GM18867 (cell line): ENCODE measurements around the gene DCAF10.
"Not testable (repeated sequence)": the region's sequence is repeated elsewhere in the genome, so short reads cannot be mapped to it uniquely, and the experiment has no call there.

Experiments
- ATAC-seq: cut with Tn5 transposase; IDR thresholded peaks from one replicate; pipeline ENCODE4 v1.9.1; 2021; ENCODE audit warnings: mild to moderate bottlenecking, moderate library complexity; ENCODE audit not compliant: unreplicated experiment

DCAF10 gene

DNA sequence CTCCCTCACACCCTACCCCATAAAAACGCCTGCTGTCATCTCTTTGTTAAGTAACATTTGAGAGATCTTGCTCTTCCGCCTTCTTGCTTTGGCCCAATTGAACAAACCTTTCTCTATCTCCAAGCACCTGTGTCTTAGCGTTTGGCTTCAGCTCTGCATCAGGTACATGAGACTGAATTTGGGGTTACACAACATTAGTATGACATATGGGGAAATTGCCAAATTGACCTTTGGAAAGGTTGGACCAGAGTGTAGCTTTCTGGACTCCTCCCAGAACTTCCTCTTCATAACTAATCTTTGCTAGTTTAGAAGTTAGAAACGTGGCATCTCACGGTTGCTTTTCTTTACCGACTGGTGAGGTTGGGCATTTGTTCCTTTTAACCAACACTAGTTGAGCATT, 12.3 kb upstream of the DCAF10 start:
- no peak for ATAC-seq

DNA sequence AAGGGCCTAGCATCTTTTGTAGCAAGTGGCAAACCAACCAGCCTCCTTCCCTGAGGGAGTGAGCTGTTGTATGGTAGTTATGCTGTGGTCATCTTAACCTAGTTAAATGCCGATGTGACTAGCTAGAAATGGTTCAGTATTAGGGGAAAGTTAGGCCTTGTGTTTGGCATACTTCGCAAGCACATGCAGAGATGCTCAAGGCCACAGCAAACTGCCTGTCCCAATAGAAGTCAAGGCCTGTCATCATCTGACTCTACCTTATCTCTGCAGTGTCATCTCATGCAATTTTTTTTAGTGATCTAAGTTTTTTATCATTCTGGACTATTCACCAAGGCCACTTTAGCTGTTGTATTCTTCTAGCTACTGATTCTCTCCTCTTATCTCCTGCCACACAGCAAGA, 10.5 kb upstream of the DCAF10 start:
- no peak for ATAC-seq

DNA sequence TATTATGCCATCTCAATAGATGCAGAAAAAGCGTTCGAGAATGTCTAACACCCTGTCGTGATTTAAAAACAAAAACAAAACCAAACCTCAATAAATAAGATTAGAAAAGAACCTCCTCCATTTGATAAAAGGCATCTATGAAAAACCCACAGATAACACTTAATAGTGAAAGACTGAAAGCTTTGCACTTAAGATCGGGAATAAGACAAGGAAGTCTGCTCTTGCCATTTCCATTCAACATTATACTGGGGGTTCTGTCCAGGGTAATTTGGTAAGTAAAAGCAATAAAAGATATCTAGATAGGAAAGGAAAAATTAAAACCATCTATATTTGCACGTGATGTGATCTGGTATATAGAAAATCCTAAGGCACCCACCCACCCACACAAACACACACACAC, 8.5 kb upstream of the DCAF10 start:
- no peak for ATAC-seq

GRCh38 chr9:37796232-37796631, 4.4 kb upstream of the DCAF10 start:
- no peak for ATAC-seq

- no peak for ATAC-seq
Observed at GRCh38 chr9:37798677-37799076, 1.9 kb upstream of the DCAF10 start.

DNA sequence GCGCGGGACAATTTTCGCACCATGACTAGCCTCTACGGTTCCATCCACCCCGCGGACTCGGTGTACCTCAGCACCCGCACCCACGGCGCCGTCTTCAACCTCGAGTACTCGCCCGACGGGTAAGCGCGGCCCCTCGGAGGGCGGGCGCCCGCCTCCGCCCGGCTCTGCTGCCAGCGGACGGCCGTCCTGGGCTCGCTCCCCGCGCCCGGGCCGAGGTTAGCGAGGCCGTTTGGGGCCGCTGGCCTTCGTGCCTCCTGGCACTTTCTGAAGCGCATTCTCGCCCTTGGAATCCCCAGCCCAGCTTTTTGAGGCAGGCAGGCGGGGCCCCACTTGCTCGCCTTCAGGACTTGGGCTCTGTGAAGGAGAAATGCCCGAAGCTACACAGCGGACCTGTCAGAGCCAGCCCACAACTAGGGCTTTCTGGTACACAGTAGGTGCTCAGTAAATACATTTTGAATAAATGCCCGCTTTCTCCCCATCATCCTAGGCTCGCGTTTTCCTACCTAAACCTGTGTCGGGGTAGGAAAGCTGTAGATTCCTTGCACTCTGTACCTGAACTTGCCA, 772 bp downstream of the DCAF10 start:
- ATAC-seq: peak; percentile 44

DNA sequence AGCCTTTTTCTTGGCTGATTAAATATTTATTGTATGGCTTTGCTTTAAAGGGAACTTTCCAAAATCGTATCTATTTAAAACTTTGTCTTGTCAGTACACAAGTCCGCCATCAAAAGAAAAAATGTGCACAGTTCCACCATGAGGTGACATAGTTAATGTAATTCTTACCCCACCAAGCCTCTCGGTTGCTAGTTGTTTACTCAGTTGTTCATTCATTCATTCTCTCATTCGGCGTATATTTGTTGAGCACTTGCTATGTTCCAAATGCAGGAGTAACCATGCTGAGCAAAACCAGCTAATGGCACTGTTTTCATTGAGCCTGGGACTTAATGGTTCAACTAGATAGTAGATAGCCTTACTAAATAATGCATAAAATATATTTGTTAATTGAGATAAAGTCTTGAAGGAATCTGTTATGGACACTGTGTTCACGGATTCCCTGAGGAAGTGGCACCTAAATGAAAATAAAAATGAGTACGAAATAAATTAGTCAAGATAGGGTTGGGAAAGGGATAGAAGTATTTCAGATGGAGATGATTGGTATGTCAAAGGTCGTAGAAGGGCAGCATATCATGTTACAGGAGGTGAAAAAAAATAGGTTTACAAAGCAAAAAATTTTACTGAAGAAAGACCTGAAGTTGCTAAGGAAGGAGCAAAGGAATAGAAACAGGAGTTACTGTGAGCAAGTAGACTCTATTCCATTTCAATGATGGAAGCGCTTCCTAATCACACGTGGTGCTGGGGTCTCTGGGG, 1.5 kb downstream of the DCAF10 start:
- no peak for ATAC-seq

DNA sequence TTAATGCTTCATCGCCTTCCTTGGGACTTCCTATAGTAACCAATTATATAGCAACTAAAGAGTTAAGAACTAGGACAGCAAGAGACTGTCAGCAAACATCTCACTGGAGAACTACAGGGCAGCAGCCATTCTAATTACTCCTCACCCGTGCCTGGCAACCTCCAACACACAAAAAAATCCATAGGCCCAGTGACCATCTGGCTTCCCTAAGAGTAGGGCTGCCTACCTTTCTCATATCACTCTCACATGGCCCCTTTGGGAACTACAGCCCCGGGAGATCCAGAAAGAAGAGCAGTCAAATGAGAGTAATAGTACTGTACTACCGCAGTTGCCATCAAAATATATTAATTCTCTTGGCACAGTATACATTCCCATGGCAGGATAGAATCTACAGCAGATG, 5.7 kb downstream of the DCAF10 start:
- no peak for ATAC-seq

GRCh38 chr9:37809676-37810075, 9.1 kb downstream of the DCAF10 start:
- not testable (repeated sequence) for ATAC-seq

- ATAC-seq: no peak
Observed at GRCh38 chr9:37811906-37812476, 11.4 kb downstream of the DCAF10 start.

DNA sequence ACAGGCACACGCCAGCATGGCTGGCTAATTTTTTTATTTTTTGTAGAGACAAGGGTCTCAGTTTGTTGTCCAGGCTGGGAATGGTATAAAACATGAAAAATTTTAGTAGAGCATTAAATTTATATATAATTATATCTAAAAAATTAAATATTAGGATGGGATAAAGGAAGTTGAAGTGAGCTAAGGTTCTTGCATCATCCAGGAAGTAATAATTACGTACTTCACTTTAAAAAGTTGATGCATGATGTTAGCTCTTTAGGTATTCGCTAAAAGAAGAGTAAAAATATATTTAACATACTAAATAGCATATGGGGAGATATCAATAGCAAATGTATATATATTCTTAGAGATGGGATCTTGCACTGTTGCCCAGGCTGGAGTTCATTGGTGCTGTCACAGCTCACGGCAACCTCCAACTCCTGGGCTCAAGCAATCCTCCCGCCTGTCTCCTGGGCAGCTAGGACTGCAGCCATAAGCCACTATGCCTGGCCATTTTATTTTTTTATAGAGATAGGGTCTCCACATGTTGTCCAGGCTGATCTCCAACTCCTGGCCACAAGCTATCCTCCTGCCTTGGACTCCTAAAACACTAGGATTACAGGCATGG, 12.3 kb downstream of the DCAF10 start:
- no peak for ATAC-seq

DNA sequence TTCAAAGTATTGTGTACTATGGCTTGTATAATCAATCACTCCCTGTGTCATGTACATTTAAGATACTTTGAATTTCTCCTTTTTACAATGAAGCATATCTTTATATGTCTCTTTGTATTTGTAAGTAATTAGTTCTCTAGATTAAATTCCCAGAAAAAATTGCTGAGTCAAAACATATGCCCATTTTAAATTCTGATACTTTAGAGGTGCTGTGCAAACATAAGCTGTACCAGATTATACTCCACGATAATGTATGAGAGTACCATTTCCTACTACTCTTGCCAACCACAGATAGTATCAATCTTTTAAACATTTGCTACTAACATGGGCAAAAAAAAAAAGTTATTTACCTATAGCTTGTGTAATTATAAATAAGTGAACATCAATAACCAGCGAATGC, 18.3 kb downstream of the DCAF10 start:
- no peak for ATAC-seq

GRCh38 chr9:37820142-37820541, 19.5 kb downstream of the DCAF10 start:
- ATAC-seq: peak; percentile 58

- ATAC-seq: not testable (repeated sequence)
Observed at GRCh38 chr9:37825174-37825573, 24.6 kb downstream of the DCAF10 start.

- ATAC-seq: no peak
Observed at GRCh38 chr9:37827483-37828165, 27.0 kb downstream of the DCAF10 start.

DNA sequence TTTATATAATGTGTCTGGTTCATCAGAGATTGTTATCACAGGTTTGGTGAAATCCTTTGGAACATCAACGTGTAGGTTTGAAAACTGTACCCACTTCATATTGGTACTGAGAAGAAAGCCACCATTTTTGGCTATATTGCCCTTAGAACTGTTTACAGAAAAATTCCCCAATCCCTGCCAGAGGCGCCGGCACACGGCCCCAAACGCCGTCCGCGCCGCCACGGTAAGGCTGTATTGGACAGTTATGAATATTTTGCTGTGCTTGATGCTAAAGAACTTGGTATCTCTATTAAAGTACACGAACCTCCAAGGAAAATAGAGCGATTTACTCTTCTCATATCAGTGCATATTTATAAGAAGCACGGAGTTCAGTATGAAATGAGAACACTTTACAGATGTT, 35.2 kb downstream of the DCAF10 start:
- no peak for ATAC-seq

- ATAC-seq: peak; percentile 86
Observed at GRCh38 chr9:37836386-37836785, 35.8 kb downstream of the DCAF10 start.

DNA sequence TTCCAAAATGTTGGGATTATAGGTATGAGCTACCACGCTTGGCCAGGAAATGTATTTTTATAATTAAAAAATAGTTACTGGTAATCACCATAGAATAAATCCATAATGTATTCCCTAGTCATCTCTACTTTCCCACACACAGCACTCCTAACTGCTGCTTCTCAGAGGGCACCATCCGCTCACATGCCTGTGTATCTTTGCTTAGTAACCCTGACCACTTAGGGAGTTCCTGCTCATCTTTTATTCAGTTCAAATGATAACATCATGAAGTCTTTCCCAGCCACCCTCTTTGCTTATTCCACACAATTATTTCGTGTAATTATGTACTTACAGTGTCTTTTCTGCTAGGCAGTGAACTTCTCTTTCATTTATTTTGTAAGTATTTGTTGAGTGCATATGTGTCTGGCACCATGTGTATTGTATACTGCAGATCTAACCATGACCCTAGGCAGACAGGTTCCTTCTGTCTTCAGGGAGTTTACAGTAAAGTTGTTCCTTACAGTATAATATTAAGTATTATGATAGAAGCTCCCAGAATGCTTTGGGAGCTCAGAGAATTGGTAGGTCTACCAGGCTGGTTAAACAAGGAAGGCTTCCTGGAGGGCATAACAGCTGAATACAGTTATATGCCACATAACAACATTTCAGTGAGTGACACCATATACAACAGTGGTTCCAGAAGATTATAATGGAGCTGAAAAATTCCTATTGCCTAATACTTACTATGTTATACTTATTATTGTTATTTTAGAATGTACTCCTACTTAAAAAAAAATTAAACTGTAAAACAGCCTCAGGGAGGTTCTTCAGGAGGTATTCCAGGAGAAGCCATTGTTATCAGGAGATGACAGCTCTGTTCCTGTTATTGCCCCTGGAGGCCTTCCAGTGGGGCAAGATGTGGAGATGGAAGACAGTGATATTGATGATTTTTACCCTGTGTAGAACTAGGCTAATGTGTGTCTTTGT, 39.2 kb downstream of the DCAF10 start:
- no peak for ATAC-seq

DNA sequence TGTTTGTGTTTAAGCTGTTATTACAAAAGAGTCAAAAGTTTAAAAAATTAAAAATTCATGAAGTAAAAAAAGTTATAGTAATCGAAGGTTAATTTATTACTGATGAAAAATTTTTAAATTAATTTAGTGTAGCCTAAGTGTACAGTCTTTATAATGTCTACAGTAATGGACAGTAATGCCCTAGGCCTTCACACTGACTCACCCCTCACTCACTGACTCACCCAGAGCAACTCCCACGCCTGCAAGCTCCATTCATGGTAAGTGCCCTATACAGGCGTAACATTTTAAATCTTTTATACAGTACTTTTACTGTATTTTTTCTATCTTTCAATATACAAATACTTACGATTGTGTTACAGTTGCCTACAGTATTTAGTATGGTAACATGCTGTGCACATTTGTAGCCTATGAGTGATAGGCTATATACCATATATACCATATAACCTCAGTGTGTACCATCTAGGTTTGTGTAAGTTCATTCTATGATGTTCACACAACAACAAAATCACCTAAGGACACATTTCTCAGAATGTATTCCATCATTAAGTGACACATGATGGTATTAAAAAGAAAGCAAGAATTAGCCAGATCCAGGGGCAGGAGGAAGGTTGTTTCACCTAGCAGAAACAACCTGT, 40.1 kb downstream of the DCAF10 start:
- ATAC-seq: no peak

- ATAC-seq: no peak
Observed at GRCh38 chr9:37852222-37852621, 51.6 kb downstream of the DCAF10 start.
